Measurements from ENCODE around the gene MPPED1.

The MPPED1 gene

GRCh38 chr22:43493297-43493696 lies 81.5 kb downstream of the MPPED1 start:
- H3K27ac ChIP-seq = no peak overlapping the region
- TF ChIP-seq, protein P1, sequence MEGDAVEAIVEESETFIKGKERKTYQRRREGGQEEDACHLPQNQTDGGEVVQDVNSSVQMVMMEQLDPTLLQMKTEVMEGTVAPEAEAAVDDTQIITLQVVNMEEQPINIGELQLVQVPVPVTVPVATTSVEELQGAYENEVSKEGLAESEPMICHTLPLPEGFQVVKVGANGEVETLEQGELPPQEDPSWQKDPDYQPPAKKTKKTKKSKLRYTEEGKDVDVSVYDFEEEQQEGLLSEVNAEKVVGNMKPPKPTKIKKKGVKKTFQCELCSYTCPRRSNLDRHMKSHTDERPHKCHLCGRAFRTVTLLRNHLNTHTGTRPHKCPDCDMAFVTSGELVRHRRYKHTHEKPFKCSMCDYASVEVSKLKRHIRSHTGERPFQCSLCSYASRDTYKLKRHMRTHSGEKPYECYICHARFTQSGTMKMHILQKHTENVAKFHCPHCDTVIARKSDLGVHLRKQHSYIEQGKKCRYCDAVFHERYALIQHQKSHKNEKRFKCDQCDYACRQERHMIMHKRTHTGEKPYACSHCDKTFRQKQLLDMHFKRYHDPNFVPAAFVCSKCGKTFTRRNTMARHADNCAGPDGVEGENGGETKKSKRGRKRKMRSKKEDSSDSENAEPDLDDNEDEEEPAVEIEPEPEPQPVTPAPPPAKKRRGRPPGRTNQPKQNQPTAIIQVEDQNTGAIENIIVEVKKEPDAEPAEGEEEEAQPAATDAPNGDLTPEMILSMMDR (conservative IDR thresholded peaks at IDR 0.05) = no peak
- no peak for TF ChIP-seq ZFX (IDR thresholded peaks at IDR 0.05)

DNA sequence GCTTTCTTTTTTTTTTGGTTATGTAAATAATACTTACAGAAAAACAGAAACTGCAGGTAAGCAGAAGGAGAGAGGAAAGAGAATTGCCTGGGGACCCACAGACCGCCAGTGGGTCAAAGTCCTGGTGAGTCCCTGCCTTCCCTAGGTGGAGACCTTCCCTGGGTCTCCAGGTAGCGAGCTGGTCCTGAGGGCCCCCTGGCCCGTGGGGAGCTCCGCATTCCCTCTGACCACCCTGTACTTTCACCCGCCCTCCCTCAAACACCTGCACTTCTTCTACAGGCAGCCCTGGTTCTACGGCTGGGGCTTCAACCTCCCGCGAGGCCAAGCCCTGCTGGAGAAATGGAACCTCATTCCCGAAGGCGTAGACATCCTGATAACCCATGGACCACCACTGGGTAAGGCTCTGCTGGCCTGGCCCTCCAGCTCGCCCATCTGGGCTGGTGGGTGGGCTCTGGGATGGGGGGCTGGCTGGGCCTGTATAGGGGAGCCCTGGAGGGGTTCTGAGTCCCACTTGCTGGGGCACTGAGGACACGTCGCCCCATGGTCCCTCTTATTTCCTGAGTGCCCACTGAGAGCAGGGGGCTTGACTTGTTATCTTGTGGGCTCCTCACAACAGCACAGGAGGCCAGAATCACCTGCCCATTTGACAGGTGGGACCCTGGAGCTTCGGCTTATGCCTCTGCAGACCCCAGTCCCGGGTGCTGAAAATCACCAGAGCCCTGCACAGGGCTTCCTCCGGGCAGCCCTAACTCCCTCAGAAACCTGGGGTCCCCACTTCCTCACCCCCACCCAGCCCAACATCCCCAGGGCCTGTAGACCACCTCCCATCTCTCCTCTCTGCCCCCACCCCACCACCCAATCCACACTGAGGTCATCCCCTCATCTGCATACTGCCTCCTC lies 86.4 kb downstream of the MPPED1 start:
- H3K27ac ChIP-seq = no peak overlapping the region
- TF ChIP-seq, protein P1 (conservative IDR thresholded peaks at IDR 0.05) = no peak
- TF ChIP-seq ZFX (IDR thresholded peaks at IDR 0.05) = no peak

DNA sequence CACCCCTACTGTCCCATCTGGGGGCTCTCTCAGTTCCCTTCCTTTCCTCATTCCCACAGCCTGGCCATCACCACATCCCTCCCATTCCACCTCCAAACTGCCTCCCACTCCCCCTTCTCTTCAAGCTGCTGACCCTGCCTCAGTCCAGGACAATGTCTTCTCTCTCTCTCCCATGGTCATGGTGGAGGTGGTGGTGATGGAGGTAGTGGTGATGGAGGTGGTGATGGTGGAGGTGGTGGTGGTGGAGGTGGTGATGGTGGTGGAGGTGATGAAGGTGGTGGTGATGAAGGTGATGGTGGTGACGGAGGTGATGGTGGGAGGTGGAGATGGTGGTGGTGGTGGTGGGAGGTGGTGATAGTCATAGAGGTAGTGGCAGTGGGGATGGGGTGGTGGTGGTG lies 87.0 kb downstream of the MPPED1 start:
- H3K27ac ChIP-seq = no peak overlapping the region
- TF ChIP-seq, protein P1 (conservative IDR thresholded peaks at IDR 0.05) = no peak
- no peak for TF ChIP-seq ZFX (IDR thresholded peaks at IDR 0.05)

DNA sequence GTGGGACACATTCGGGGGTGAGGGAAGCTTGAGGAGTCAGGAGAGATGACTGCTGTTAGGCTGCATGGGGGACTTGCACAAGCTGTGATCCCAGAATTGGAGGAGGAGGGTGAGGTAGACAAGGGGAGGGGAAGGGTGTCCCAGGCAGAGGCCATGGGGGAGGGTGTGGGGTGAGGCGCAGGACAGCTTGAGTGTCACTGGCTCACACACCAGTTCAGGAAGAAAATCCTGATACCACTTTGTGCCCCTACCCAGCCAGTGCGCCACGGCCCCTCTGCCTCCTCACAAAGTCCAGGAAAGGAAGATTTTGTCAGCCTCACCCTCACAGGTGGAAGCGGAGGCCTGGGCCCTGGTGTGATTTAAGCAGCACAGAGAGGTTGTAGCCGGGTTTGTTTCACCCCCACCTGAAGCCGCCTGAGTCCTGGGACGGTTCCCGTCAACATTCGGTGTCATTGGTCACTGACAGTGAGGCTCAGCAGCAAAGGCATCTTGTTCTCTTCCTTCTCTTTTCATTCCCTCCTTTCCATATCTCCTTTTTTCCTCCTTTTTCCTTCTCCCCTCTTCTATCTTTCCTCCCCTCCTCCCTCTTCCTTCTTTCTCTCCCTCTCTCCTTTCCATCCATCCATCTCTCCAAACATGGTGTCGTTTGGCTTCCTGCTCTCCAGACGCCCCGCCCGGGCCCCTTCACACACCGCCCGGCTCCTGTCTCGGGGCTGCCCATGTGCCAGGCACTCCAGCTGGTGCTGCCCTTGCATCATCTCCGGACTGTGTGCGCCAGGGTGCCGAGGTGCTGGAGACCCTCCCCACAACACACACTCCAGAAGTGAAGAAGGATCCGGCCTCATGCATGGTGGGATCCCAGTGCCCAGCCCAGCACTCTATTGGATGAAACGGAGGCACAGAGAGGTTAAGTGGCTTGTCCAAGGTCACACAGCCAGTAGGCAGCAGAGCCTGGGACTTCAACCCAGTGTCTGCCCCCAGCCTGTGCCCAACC lies 89.3 kb downstream of the MPPED1 start:
- no peak for TF ChIP-seq ZFX (IDR thresholded peaks at IDR 0.05)
- TF ChIP-seq, protein P1 (conservative IDR thresholded peaks at IDR 0.05) = no peak
- no peak overlapping the region for H3K27ac ChIP-seq

DNA sequence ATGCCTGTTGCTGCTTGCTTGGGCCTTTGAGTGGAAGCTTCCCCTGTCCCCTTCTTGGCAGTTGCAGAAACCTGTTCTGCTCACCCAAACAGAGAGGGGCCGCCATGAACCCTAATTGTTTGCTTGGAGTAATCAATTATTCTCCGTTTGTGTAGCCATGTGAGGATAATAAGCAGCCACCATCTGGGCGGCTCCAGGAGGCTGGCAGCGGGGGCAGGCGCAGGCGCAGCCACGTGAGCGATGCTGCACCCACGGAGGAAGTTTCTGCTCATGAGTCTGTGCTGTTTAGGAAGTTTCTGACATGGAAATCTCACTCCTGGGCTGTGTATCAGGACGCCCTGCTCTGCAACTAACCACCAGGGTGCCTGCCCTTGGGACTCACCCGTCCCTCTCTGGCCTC lies 90.1 kb downstream of the MPPED1 start:
- TF ChIP-seq ZFX (IDR thresholded peaks at IDR 0.05) = no peak
- TF ChIP-seq, protein P1 (conservative IDR thresholded peaks at IDR 0.05) = no peak

DNA sequence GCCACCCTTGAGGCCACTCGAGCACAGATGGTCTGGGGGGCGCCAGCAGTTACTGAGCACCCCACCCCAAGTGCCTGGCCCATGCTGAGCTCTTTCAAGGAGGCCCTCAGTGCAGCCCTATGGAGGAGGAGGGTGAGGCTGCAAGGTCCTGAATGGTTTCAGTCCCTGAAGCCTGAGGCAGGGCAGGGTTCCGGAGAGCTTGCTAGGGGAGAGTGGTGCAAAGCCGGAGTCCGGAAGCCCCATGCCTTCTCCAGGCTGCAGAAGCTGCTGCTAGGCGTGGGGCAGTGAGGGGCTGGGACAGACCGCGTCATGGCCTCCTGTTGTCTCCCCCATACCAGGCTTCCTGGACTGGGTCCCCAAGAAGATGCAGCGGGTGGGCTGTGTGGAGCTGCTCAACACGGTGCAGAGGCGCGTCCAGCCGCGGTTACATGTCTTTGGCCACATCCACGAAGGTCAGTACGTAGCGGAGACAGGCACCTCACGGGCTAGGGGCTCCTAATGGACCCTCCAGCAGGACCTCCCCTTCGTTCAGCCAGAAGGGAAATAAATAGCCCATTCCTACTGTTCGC lies 90.6 kb downstream of the MPPED1 start:
- no peak overlapping the region for H3K27ac ChIP-seq
- no peak for TF ChIP-seq ZFX (IDR thresholded peaks at IDR 0.05)
- TF ChIP-seq, protein P1 (conservative IDR thresholded peaks at IDR 0.05) = no peak

More for the DNA sequence above, 90.1 kb downstream of the MPPED1 start:
- H3K27ac ChIP-seq = no peak overlapping the region

Measured in C4-2B (cell line).